ENCODE measurements around the gene CSF3R.

Gene CSF3R

GRCh38 chr1:36482724-36483388 is at the start of gene CSF3R:
TSS of gene CSF3R (minus strand) at chr1:36482913. CDS start at chr1:36479496, 3,417 bp downstream.
- DNase-seq = peak; percentile 55
- in situ Hi-C loops (cut with MboI; ENCODE audit: low pct_unique_long_range_greater_than_20kb, low sequenced_read_pairs) = no loop called here

GRCh38 chr1:36531833-36532232 is 49.1 kb upstream of the CSF3R start:
- no peak for DNase-seq
- in situ Hi-C loops (cut with MboI; ENCODE audit: low pct_unique_long_range_greater_than_20kb, low sequenced_read_pairs) = no loop called here

GRCh38 chr1:36530791-36531190 is 48.1 kb upstream of the CSF3R start:
- in situ Hi-C loops (cut with MboI; ENCODE audit: low pct_unique_long_range_greater_than_20kb, low sequenced_read_pairs) = no loop called here
- DNase-seq = no peak

- DNase-seq = no peak
- in situ Hi-C loops (cut with MboI; ENCODE audit: low pct_unique_long_range_greater_than_20kb, low sequenced_read_pairs) = no loop called here
Observed at GRCh38 chr1:36530261-36530660, 47.5 kb upstream of the CSF3R start.

GRCh38 chr1:36529769-36530260 is 47.1 kb upstream of the CSF3R start:
- in situ Hi-C loops (cut with MboI; ENCODE audit: low pct_unique_long_range_greater_than_20kb, low sequenced_read_pairs) = no loop called here
- no peak for DNase-seq

GRCh38 chr1:36528361-36529349 is 45.9 kb upstream of the CSF3R start:
- in situ Hi-C loops (cut with MboI; ENCODE audit: low pct_unique_long_range_greater_than_20kb, low sequenced_read_pairs) = no loop called here

GRCh38 chr1:36525166-36525565 is 42.5 kb upstream of the CSF3R start:
- in situ Hi-C loops (cut with MboI; ENCODE audit: low pct_unique_long_range_greater_than_20kb, low sequenced_read_pairs) = no loop called here
- DNase-seq = no peak

More at GRCh38 chr1:36528361-36529349, 45.9 kb upstream of the CSF3R start:
- no peak for DNase-seq

- in situ Hi-C loops (cut with MboI; ENCODE audit: low pct_unique_long_range_greater_than_20kb, low sequenced_read_pairs) = no loop called here
Observed at GRCh38 chr1:36524359-36525062, 41.8 kb upstream of the CSF3R start.

GRCh38 chr1:36523850-36524249 is 41.1 kb upstream of the CSF3R start:
- in situ Hi-C loops (cut with MboI; ENCODE audit: low pct_unique_long_range_greater_than_20kb, low sequenced_read_pairs) = no loop called here
- DNase-seq = peak; percentile 25

More at GRCh38 chr1:36524359-36525062, 41.8 kb upstream of the CSF3R start:
- DNase-seq = no peak

GRCh38 chr1:36523230-36523495 is 40.5 kb upstream of the CSF3R start:
- in situ Hi-C loops (cut with MboI; ENCODE audit: low pct_unique_long_range_greater_than_20kb, low sequenced_read_pairs) = no loop called here
- DNase-seq = no peak

GRCh38 chr1:36522461-36523229 is 39.9 kb upstream of the CSF3R start:
- DNase-seq = no peak
- in situ Hi-C loops (cut with MboI; ENCODE audit: low pct_unique_long_range_greater_than_20kb, low sequenced_read_pairs) = no loop called here

- DNase-seq = no peak
- in situ Hi-C loops (cut with MboI; ENCODE audit: low pct_unique_long_range_greater_than_20kb, low sequenced_read_pairs) = no loop called here
Observed at GRCh38 chr1:36522021-36522420, 39.3 kb upstream of the CSF3R start.

GRCh38 chr1:36520771-36521420 is 38.2 kb upstream of the CSF3R start:
- no peak for DNase-seq
- in situ Hi-C loops (cut with MboI; ENCODE audit: low pct_unique_long_range_greater_than_20kb, low sequenced_read_pairs) = no loop called here

- no peak for DNase-seq
- in situ Hi-C loops (cut with MboI; ENCODE audit: low pct_unique_long_range_greater_than_20kb, low sequenced_read_pairs) = no loop called here
Observed at GRCh38 chr1:36520056-36520455, 37.3 kb upstream of the CSF3R start.

GRCh38 chr1:36517011-36517771 is 34.5 kb upstream of the CSF3R start:
- in situ Hi-C loops (cut with MboI; ENCODE audit: low pct_unique_long_range_greater_than_20kb, low sequenced_read_pairs) = no loop called here
- DNase-seq = no peak

GRCh38 chr1:36516372-36517010 is 33.8 kb upstream of the CSF3R start:
- in situ Hi-C loops (cut with MboI; ENCODE audit: low pct_unique_long_range_greater_than_20kb, low sequenced_read_pairs) = no loop called here
- DNase-seq = peak; percentile 54

GRCh38 chr1:36515315-36516138 is 32.8 kb upstream of the CSF3R start:
- DNase-seq = no peak
- in situ Hi-C loops (cut with MboI; ENCODE audit: low pct_unique_long_range_greater_than_20kb, low sequenced_read_pairs) = no loop called here

Data from KBM-7 (cell line).